ENCODE measurements around the gene FBXW12. TPM values are rescaled to one million over a fixed set of nuclear protein-coding genes. Genes with fewer than 3 reads are reported as not detected.

FBXW12 gene
- total RNA-seq, 1 donor from 2014 or later, result not detected

GRCh38 chr3:48352546-48352945 lies 19.5 kb upstream of the FBXW12 start:
- H3K4me3 Mint-ChIP-seq (ENCODE audit: low read depth), result no peak overlapping the region
- no peaks in the 10 kb centered on the region for H3K36me3 Mint-ChIP-seq (ENCODE audit: low read depth)
- no peak for DNase-seq (ENCODE audit: low spot score)
- no peak overlapping the region for H3K27ac Mint-ChIP-seq
- no peaks in the 10 kb centered on the region for H3K9me3 Mint-ChIP-seq
- intact Hi-C loops (cut with micrococcal nuclease), result no loop called here
- peaks cover 48% of the 10 kb centered on the region for H3K27me3 Mint-ChIP-seq (ENCODE audit: low read depth)
- no peaks in the 10 kb centered on the region for H3K4me1 Mint-ChIP-seq (ENCODE audit: low read depth)

GRCh38 chr3:48353987-48354386 lies 18.0 kb upstream of the FBXW12 start:
- no peaks in the 10 kb centered on the region for H3K36me3 Mint-ChIP-seq (ENCODE audit: low read depth)

GRCh38 chr3:48356419-48356818 lies 15.6 kb upstream of the FBXW12 start:
- intact Hi-C loops (cut with micrococcal nuclease), result no loop called here
- peaks cover 12% of the 10 kb centered on the region for H3K9me3 Mint-ChIP-seq
- H3K27me3 Mint-ChIP-seq (ENCODE audit: low read depth), result peaks cover 48% of the 10 kb centered on the region

More at GRCh38 chr3:48353987-48354386, 18.0 kb upstream of the FBXW12 start:
- intact Hi-C loops (cut with micrococcal nuclease), result no loop called here
- H3K4me1 Mint-ChIP-seq (ENCODE audit: low read depth), result no peaks in the 10 kb centered on the region
- peaks cover 43% of the 10 kb centered on the region for H3K27me3 Mint-ChIP-seq (ENCODE audit: low read depth)
- no peak for DNase-seq (ENCODE audit: low spot score)
- no peaks in the 10 kb centered on the region for H3K9me3 Mint-ChIP-seq
- H3K27ac Mint-ChIP-seq, result no peak overlapping the region
- no peak overlapping the region for H3K4me3 Mint-ChIP-seq (ENCODE audit: low read depth)

DNA sequence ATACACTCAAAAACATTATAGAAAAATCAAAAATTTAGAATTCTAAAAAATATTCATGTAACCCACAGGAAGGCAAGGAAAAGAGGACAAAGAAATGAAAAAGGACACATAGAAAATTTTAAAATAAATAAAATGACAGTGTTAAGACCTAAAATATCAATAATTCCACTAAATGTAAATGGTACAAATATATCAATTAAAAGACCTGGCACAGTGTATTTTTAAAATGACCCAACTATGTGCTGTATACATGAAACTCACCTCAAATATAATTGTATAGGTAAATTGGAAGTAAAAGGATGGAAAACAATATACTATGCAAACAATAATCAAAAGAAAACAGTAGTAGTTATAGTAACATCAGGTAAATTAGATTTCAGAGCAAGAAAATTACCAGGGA lies 10.1 kb upstream of the FBXW12 start:
- Mint-ChIP-seq H3K4me3 (ENCODE audit: low read depth) (no peak overlapping the region), H3K36me3 (ENCODE audit: low read depth) (no peaks in the 10 kb centered on the region), H3K9me3 (peaks cover 40% of the 10 kb centered on the region), H3K4me1 (ENCODE audit: low read depth) (peaks cover 5% of the 10 kb centered on the region), H3K27ac (no peak overlapping the region), H3K27me3 (ENCODE audit: low read depth) (peaks cover 29% of the 10 kb centered on the region)
- intact Hi-C loops (cut with micrococcal nuclease), result no loop called here
- no peak for DNase-seq (ENCODE audit: low spot score)

More at GRCh38 chr3:48356419-48356818, 15.6 kb upstream of the FBXW12 start:
- no peak for DNase-seq (ENCODE audit: low spot score)
- Mint-ChIP-seq H3K27ac (no peak overlapping the region), H3K4me3 (ENCODE audit: low read depth) (no peak overlapping the region), H3K4me1 (ENCODE audit: low read depth) (no peaks in the 10 kb centered on the region), H3K36me3 (ENCODE audit: low read depth) (no peaks in the 10 kb centered on the region)

GRCh38 chr3:48364840-48365239 lies 7.2 kb upstream of the FBXW12 start:
- DNase-seq (ENCODE audit: low spot score), result no peak
- Mint-ChIP-seq H3K27me3 (ENCODE audit: low read depth) (peaks cover 28% of the 10 kb centered on the region), H3K36me3 (ENCODE audit: low read depth) (no peaks in the 10 kb centered on the region), H3K27ac (no peak overlapping the region), H3K9me3 (peaks cover 40% of the 10 kb centered on the region), H3K4me3 (ENCODE audit: low read depth) (no peak overlapping the region), H3K4me1 (ENCODE audit: low read depth) (peaks cover 5% of the 10 kb centered on the region)
- intact Hi-C loops (cut with micrococcal nuclease), result no loop called here

GRCh38 chr3:48367201-48367600 lies 4.8 kb upstream of the FBXW12 start:
- peaks cover 23% of the 10 kb centered on the region for H3K9me3 Mint-ChIP-seq
- no peak for DNase-seq (ENCODE audit: low spot score)
- H3K36me3 Mint-ChIP-seq (ENCODE audit: low read depth), result no peaks in the 10 kb centered on the region
- H3K27ac Mint-ChIP-seq, result no peak overlapping the region
- H3K4me3 Mint-ChIP-seq (ENCODE audit: low read depth), result no peak overlapping the region
- H3K4me1 Mint-ChIP-seq (ENCODE audit: low read depth), result peaks cover 5% of the 10 kb centered on the region
- peaks cover 14% of the 10 kb centered on the region for H3K27me3 Mint-ChIP-seq (ENCODE audit: low read depth)
- intact Hi-C loops (cut with micrococcal nuclease), result no loop called here

DNA sequence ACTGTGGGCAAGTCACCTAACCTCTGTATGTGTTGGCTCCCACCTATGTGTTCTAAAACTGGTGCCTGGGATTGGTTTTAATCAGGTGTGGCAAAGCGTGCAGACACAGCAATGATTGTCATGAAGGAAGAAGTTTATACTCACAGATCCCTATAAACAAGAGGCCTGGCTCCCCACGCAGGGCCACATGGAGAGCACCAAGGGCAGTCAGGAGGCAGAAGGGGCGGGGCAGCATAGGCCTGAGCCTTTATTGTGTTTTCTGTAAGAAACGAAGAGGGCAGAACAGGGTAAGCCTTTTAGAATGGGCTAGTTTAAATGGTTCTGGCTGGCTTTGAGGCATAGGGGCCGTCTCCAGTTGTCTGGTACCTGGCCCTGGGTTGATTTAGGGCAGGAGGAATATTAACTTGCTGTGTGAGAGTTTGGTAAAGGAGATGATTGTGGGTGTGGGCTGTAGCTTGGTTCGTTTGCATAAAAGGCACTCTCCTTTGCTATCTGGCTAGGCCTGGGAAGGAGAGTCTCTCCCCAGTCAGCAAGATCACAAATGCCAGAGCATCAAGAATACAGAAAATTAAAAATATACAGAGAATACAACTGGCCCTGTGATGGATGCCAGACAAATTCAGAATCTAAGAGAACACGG lies 2.2 kb upstream of the FBXW12 start:
- Mint-ChIP-seq H3K9me3 (peaks cover 9% of the 10 kb centered on the region), H3K4me1 (ENCODE audit: low read depth) (peaks cover 2% of the 10 kb centered on the region), H3K27ac (no peak overlapping the region), H3K4me3 (ENCODE audit: low read depth) (no peak overlapping the region), H3K36me3 (ENCODE audit: low read depth) (no peaks in the 10 kb centered on the region), H3K27me3 (ENCODE audit: low read depth) (peaks cover 10% of the 10 kb centered on the region)
- intact Hi-C loops (cut with micrococcal nuclease), result no loop called here
- no peak for DNase-seq (ENCODE audit: low spot score)

DNA sequence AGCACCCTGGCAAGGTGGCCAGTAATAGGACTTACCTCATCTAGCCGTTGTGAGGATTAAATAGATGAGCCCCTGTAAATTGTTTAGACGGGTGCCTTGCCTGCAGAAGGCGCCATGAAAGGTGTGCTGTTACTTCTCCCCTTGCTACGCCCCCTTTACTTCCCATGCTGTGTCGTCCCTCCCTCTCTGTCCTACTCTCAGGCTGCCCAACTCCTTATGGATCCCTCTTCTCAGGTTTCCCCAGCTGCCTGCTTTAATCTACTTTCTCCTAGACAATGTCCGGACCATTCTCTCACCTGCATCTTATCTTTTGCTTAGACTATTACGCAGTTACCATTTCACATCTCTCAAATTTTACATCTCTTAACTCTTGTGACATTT lies 1.7 kb upstream of the FBXW12 start:
- Mint-ChIP-seq H3K4me1 (ENCODE audit: low read depth) (no peaks in the 10 kb centered on the region), H3K36me3 (ENCODE audit: low read depth) (no peaks in the 10 kb centered on the region), H3K9me3 (peaks cover 4% of the 10 kb centered on the region), H3K4me3 (ENCODE audit: low read depth) (no peak overlapping the region), H3K27me3 (ENCODE audit: low read depth) (peaks cover 6% of the 10 kb centered on the region), H3K27ac (no peak overlapping the region)
- no peak for DNase-seq (ENCODE audit: low spot score)
- intact Hi-C loops (cut with micrococcal nuclease), result no loop called here

GRCh38 chr3:48372377-48372770 lies 355 bp downstream of the FBXW12 start:
- Mint-ChIP-seq H3K4me3 (ENCODE audit: low read depth) (no peak overlapping the region), H3K36me3 (ENCODE audit: low read depth) (no peaks in the 10 kb centered on the region), H3K9me3 (no peaks in the 10 kb centered on the region), H3K27me3 (ENCODE audit: low read depth) (peaks cover 8% of the 10 kb centered on the region), H3K27ac (no peak overlapping the region), H3K4me1 (ENCODE audit: low read depth) (no peaks in the 10 kb centered on the region)
- no peak for DNase-seq (ENCODE audit: low spot score)
- intact Hi-C loops (cut with micrococcal nuclease), result no loop called here

DNA sequence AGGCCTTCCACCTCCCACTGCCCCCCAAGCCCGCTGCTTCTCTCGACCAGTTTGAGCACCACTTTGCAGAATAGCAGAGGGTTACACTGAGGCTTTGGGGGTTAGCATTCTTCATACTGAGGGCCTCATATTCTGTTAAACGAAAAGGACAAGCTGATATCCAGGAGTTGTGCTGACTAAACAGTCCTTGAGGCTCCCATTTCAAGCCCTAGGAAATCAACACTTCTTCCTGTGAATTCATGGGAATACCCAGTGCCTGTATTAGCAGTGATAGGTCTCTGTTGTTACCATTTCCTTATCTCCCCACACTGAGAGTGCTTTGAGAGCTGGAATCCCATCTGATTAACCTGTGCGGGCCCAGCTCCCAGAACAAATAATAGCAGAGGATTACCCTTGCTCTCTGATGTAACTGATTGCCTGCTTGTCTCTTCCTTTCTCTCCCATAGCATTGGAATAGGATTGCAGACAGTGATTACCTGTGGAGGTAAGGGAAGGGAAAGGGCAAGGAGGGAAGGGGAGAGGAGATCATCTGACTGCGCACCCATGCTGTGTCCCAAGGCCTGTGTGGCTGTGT lies 930 bp downstream of the FBXW12 start:
- Mint-ChIP-seq H3K4me3 (ENCODE audit: low read depth) (no peak overlapping the region), H3K9me3 (no peaks in the 10 kb centered on the region), H3K36me3 (ENCODE audit: low read depth) (no peaks in the 10 kb centered on the region), H3K27me3 (ENCODE audit: low read depth) (peaks cover 12% of the 10 kb centered on the region), H3K4me1 (ENCODE audit: low read depth) (no peaks in the 10 kb centered on the region), H3K27ac (no peak overlapping the region)
- no peak for DNase-seq (ENCODE audit: low spot score)
- intact Hi-C loops (cut with micrococcal nuclease), result no loop called here

GRCh38 chr3:48387634-48388033 lies 15.6 kb downstream of the FBXW12 start:
- Mint-ChIP-seq H3K27me3 (ENCODE audit: low read depth) (peaks cover 67% of the 10 kb centered on the region), H3K27ac (no peak overlapping the region), H3K4me1 (ENCODE audit: low read depth) (peaks cover 2% of the 10 kb centered on the region), H3K9me3 (no peaks in the 10 kb centered on the region), H3K36me3 (ENCODE audit: low read depth) (no peaks in the 10 kb centered on the region), H3K4me3 (ENCODE audit: low read depth) (no peak overlapping the region)
- no peak for DNase-seq (ENCODE audit: low spot score)
- intact Hi-C loops (cut with micrococcal nuclease), result no loop called here

DNA sequence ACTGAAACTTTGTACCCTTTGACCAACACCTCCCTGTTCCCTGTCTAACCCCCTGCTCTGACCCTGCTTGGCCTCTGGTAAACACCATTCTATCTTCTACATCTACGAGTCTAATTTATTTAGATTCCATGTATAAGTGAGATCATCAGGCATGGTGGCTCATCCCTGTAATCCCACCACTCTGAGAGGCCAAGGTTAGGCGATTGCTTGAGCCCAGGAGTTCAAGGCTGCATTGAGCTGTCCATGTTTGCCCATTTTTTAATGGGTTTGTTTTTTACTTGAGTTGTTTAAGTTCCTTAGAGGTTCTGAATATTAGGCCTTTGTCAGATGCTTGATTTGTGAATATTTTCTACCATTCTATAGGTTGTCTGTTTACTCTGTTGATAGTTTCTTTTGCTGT lies 16.9 kb downstream of the FBXW12 start:
- DNase-seq (ENCODE audit: low spot score), result no peak
- no peak overlapping the region for H3K4me3 Mint-ChIP-seq (ENCODE audit: low read depth)
- H3K36me3 Mint-ChIP-seq (ENCODE audit: low read depth), result no peaks in the 10 kb centered on the region
- H3K9me3 Mint-ChIP-seq, result no peaks in the 10 kb centered on the region
- no peak overlapping the region for H3K27ac Mint-ChIP-seq
- intact Hi-C loops (cut with micrococcal nuclease), result no loop called here
- H3K27me3 Mint-ChIP-seq (ENCODE audit: low read depth), result peaks cover 60% of the 10 kb centered on the region
- H3K4me1 Mint-ChIP-seq (ENCODE audit: low read depth), result no peaks in the 10 kb centered on the region

GRCh38 chr3:48394391-48394790 lies 22.4 kb downstream of the FBXW12 start:
- DNase-seq (ENCODE audit: low spot score), result no peak
- Mint-ChIP-seq H3K27ac (no peak overlapping the region), H3K36me3 (ENCODE audit: low read depth) (no peaks in the 10 kb centered on the region), H3K4me1 (ENCODE audit: low read depth) (no peaks in the 10 kb centered on the region), H3K4me3 (ENCODE audit: low read depth) (no peak overlapping the region), H3K9me3 (no peaks in the 10 kb centered on the region), H3K27me3 (ENCODE audit: low read depth) (peaks cover 24% of the 10 kb centered on the region)
- intact Hi-C loops (cut with micrococcal nuclease), result no loop called here
